Tibial nerve (tissue), 4 donors: ENCODE data around the gene PSD2. TPM values are rescaled to one million over a fixed set of nuclear protein-coding genes. Genes with fewer than 3 reads are reported as not detected.

Source experiments
- DNase-seq, 2 donors: peaks; one replicate each; pipeline ENCODE4 v3.0.0-alpha.2; 2019; ENCODE audit warnings: low spot score in 2 of 2
- H3K27ac ChIP-seq, 4 donors: fragments of 200-600 bp; sonication (generic) in 3 of 4; one replicate each; pipeline ENCODE4 v1.5.1; 2017 to 2019; ENCODE audit warnings: mild to moderate bottlenecking in 1 of 4
- H3K27me3 ChIP-seq, 2 donors: fragments of 200-600 bp; sonication (generic) in 1 of 2; one replicate each; pipeline versions ENCODE4 v1.5.1 to v1.6.0; 2017 to 2019
- H3K36me3 ChIP-seq, 3 donors: fragments of 200-600 bp; sonication (generic); one replicate each; pipeline ENCODE4 v1.5.1; 2018 to 2019
- H3K4me1 ChIP-seq, 4 donors: fragments of 200-600 bp; sonication (generic) in 3 of 4; one replicate each; pipeline ENCODE4 v1.5.1; 2017 to 2019
- H3K4me3 ChIP-seq, 4 donors: fragments of 200-600 bp; sonication (generic) in 3 of 4; one replicate each; pipeline ENCODE4 v1.5.1; 2017 to 2019; ENCODE audit warnings: mild to moderate bottlenecking in 1 of 4, moderate library complexity in 1 of 4
- H3K9me3 ChIP-seq, 4 donors: fragments of 200-600 bp; sonication (generic) in 3 of 4; one replicate each; pipeline ENCODE4 v1.5.1; 2017 to 2019
- EP300 ChIP-seq, 2 donors: sonication (generic); formaldehyde crosslinking; IDR thresholded peaks; one replicate each; pipeline ENCODE4 v1.6.1; 2017; ENCODE audit warnings: antibody characterized with exemption in 2 of 2, mild to moderate bottlenecking in 1 of 2
- POLR2A ChIP-seq, 2 donors: fragments of 450-650 bp; IDR thresholded peaks; one replicate each; pipeline ENCODE4 v1.6.1; 2017; ENCODE audit warnings: antibody characterized with exemption in 2 of 2, mild to moderate bottlenecking in 2 of 2, moderate library complexity in 2 of 2
- WGBS, 2 donors: methylation state at CpG; one replicate each; pipeline ENCODE4 v1.1.5; 2018; 5-methylcytosine and 5-hydroxymethylcytosine counted together
- total RNA-seq, 4 donors: library from RNA; depleted of rRNA; stranded (reverse); fragments of >200 nt; gene quantifications; one replicate each; pipeline ENCODE4 v1.1.0, GENCODE V29; 2016
- TF ChIP-seq, protein P1 (sequence below), 5 experiments: fragments of 200-600 bp in 3 of 5; fragments of 450-650 bp in 2 of 5; sonication (generic) in 3 of 5; IDR thresholded peaks; one replicate each; pipeline ENCODE4 v1.5.1; 2016 to 2019; ENCODE audit warnings: antibody characterized with exemption in 5 of 5, mild to moderate bottlenecking in 3 of 5, moderate library complexity in 2 of 5

Gene PSD2
- total RNA-seq, 4 donors from 2014 or later, result under 0.01 to 0.30 (median 0.21) TPM; not detected in 1

DNA sequence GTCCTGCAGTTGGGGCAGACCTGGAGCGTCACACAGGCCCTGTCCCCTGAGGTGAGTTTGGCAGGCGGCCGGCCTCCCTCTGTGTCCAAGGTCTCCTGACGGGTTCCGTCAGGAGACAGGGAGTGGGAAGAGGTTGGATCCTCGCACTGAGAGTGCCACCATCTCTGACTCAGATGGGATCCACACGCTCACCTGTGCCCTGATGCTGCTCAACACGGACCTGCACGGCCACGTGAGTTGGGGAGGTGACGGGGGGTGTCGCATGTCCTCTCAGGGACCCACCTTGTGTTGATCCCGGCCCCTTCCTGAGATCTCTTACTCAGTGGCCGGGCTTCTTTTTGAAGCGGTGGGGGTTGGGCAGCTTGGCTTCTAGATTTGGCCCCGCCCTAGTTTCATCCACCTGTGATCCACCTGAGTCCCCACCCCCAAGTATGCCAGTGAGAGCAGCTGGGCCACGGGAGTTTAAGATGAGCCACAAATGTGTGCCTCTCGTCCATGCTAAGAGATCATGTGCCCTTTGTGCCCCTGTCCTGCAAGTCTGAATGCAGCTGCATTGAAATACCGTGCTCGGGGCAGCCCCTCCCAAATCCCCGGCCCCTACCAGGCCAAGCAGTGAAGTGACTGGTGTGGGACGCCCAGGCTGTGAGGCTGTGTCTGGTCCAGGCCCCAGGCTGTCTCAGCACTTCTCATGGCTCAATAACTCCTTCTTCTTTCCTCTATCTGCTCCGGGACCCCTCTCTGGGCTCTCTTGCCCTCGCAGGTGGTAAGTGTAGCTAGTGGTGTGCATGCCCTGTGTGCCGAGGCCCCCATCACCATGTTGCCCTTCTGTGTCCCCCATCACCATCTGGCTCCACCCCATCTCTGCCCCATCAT lies 27.2 kb downstream of the PSD2 start:
- H3K9me3 ChIP-seq, result peaks cover 0 to 22% (median 2%) of the 10 kb centered on the region in 4 donors
- DNase-seq, result no peak
- H3K36me3 ChIP-seq, result no peaks in the 10 kb centered on the region
- no peak overlapping the region for H3K27ac ChIP-seq
- H3K27me3 ChIP-seq, result no peaks in the 10 kb centered on the region
- no peaks in the 10 kb centered on the region for H3K4me1 ChIP-seq
- 82 to 85% methylated on average over 18 to 25 of the region's 25 CpGs for WGBS, 2 donors
- TF ChIP-seq, protein P1, sequence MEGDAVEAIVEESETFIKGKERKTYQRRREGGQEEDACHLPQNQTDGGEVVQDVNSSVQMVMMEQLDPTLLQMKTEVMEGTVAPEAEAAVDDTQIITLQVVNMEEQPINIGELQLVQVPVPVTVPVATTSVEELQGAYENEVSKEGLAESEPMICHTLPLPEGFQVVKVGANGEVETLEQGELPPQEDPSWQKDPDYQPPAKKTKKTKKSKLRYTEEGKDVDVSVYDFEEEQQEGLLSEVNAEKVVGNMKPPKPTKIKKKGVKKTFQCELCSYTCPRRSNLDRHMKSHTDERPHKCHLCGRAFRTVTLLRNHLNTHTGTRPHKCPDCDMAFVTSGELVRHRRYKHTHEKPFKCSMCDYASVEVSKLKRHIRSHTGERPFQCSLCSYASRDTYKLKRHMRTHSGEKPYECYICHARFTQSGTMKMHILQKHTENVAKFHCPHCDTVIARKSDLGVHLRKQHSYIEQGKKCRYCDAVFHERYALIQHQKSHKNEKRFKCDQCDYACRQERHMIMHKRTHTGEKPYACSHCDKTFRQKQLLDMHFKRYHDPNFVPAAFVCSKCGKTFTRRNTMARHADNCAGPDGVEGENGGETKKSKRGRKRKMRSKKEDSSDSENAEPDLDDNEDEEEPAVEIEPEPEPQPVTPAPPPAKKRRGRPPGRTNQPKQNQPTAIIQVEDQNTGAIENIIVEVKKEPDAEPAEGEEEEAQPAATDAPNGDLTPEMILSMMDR (IDR thresholded peaks at IDR 0.05), result no peak
- no peak for TF ChIP-seq POLR2A (IDR thresholded peaks at IDR 0.05)
- no peak for TF ChIP-seq EP300 (IDR thresholded peaks at IDR 0.05)
- no peak overlapping the region for H3K4me3 ChIP-seq

DNA sequence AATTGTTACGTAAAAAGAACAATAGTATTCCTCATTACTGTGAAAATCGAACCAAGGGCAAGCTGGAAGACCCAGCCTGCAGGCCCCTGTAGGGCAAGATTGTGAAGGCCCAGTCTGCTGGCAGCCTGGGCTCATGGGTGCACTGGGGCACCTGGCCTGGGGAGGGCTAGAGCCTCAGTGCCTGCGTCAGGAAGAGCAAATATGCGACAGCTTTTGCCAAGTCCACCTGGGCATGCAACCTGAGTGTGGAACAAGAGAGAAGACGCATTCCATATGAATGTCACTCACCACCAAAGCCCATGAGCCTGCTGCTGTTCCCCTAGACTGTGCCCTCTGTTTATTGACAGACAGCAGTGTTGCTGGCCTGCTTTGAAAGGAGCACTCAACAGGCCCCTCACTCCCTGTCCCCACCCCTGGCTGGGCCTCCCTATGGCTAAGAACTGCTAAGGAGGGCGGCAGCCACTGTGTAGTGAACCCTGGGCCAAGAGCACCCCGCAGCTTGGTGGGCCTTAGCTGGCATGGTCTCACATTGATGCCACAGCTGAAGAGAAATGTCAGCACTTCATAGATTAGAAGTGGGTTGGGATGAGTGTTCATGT lies 28.2 kb downstream of the PSD2 start:
- H3K4me3 ChIP-seq, result no peak overlapping the region
- WGBS, 2 donors, result 85 to 86% methylated on average over 7 of the region's 7 CpGs
- peaks cover 0 to 9% (median 0%) of the 10 kb centered on the region in 4 donors for H3K4me1 ChIP-seq
- H3K36me3 ChIP-seq, result no peaks in the 10 kb centered on the region
- H3K27me3 ChIP-seq, result no peaks in the 10 kb centered on the region
- no peak for DNase-seq
- TF ChIP-seq EP300 (IDR thresholded peaks at IDR 0.05), result no peak
- no peak for TF ChIP-seq POLR2A (IDR thresholded peaks at IDR 0.05)
- TF ChIP-seq, protein P1 (IDR thresholded peaks at IDR 0.05), result no peak
- H3K9me3 ChIP-seq, result peaks cover 0 to 11% (median 0%) of the 10 kb centered on the region in 4 donors
- no peak overlapping the region for H3K27ac ChIP-seq

DNA sequence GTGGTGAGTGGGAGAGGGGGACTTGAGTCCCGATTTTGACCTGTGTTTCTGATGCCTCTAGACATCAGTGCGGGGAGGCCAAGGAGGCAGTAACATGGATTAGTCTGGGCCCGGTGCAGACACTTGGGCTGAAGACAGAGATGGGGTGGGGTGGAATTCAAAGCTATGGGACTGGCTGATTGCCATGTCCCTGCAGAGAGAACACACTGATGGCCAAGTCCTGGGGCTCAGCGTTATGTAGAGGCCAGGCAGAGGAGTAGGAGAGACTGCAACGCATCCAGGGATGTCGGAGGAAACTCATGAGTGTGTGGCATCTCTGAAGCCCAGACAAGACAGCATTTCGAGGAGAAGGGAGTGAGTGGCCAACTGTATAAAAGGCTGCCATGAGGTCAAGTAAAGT lies 30.1 kb downstream of the PSD2 start:
- peaks cover 0 to 9% (median 0%) of the 10 kb centered on the region in 4 donors for H3K4me1 ChIP-seq
- 79 to 88% methylated on average over 7 of the region's 7 CpGs for WGBS, 2 donors
- TF ChIP-seq, protein P1 (IDR thresholded peaks at IDR 0.05), result no peak
- TF ChIP-seq POLR2A (IDR thresholded peaks at IDR 0.05), result no peak
- no peak for TF ChIP-seq EP300 (IDR thresholded peaks at IDR 0.05)
- DNase-seq, result no peak
- peaks cover 0 to 6% (median 0%) of the 10 kb centered on the region in 4 donors for H3K9me3 ChIP-seq
- no peak overlapping the region for H3K4me3 ChIP-seq
- H3K36me3 ChIP-seq, result no peaks in the 10 kb centered on the region
- no peaks in the 10 kb centered on the region for H3K27me3 ChIP-seq
- no peak overlapping the region for H3K27ac ChIP-seq

DNA sequence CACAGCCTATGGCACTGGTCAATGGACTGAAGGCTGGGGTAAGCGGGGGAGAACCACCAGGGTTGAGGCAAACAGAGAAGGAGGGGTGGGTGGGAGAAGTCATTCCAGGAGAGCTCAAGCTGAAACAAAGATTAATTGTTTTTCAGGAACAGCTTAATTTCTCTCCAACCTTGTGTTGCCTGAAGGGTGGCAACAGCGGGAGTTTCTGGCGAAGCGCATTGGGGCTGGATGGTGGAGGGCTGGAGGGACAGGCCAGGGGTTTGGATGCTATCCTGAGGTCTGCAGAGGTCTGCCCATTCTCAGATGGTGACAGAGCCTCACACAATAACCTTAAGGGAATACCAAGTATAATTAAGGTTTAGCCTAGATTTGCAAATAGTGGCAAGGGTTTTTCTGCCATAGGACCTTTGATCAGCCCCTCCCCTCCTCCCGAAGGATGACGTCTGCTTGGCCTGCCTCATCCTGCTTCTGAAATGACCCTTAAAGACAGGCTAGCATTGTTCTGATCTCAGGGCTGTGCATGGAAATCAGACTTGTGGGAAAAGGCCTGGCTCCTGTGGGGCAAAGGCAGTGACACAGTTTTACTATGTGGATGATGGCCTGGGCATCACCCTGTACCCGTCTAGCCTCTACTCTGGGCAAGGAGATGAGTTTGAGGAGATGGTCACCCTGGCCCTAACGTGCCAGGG lies 32.7 kb downstream of the PSD2 start:
- Histone ChIP-seq H3K4me1 (peaks cover 0 to 9% (median 0%) of the 10 kb centered on the region in 4 donors), H3K27me3 (no peaks in the 10 kb centered on the region), H3K27ac (peak overlapping the region in 2 of 4 donors; percentile 10 to 57), H3K4me3 (no peak overlapping the region), H3K36me3 (no peaks in the 10 kb centered on the region), H3K9me3 (peaks cover 0 to 6% (median 0%) of the 10 kb centered on the region in 4 donors)
- no peak for TF ChIP-seq POLR2A (IDR thresholded peaks at IDR 0.05)
- TF ChIP-seq, protein P1 (IDR thresholded peaks at IDR 0.05), result no peak
- TF ChIP-seq EP300 (IDR thresholded peaks at IDR 0.05), result no peak
- DNase-seq, result no peak
- 51 to 55% methylated on average over 7 to 8 of the region's 8 CpGs for WGBS, 2 donors
